Esophagus muscularis mucosa (tissue), 4 donors: ENCODE measurements around the gene CCDC91. TPM values are rescaled to one million over a fixed set of nuclear protein-coding genes. Genes with fewer than 3 reads are reported as not detected.

Experiments
- DNase-seq: peaks from one replicate; pipeline ENCODE4 v3.0.0-alpha.2; 2017; ENCODE audit errors: extremely low spot score
- H3K27ac ChIP-seq, 4 donors: fragments of 200-600 bp; sonication (generic); replicated peaks in 1 of 4; 1 replicate in 3 of 4; 2 replicates in 1 of 4; pipeline ENCODE4 v1.5.1; 2016 to 2019; ENCODE audit warnings: mild to moderate bottlenecking in 1 of 4
- H3K27me3 ChIP-seq, 4 donors: fragments of 200-600 bp; sonication (generic); one replicate each; pipeline versions ENCODE4 v1.5.1 to v1.6.0; 2016 to 2019
- H3K36me3 ChIP-seq, 4 donors: fragments of 200-600 bp; sonication (generic); one replicate each; pipeline ENCODE4 v1.5.1; 2016 to 2019
- H3K4me1 ChIP-seq, 4 donors: fragments of 200-600 bp; sonication (generic); one replicate each; pipeline ENCODE4 v1.5.1; 2016 to 2019
- H3K4me3 ChIP-seq, 4 donors: fragments of 200-600 bp; sonication (generic); 1 replicate in 2 of 4; 2 replicates in 2 of 4; pipeline ENCODE4 v1.5.1; 2016 to 2019; ENCODE audit warnings: mild to moderate bottlenecking in 4 of 4, moderate library complexity in 1 of 4
- H3K9me3 ChIP-seq, 4 donors: fragments of 200-600 bp; sonication (generic); 1 replicate in 3 of 4; 2 replicates in 1 of 4; pipeline ENCODE4 v1.5.1; 2016 to 2019
- EP300 ChIP-seq: sonication (generic); formaldehyde crosslinking; IDR thresholded peaks from one replicate; pipeline ENCODE4 v1.6.1; 2017; ENCODE audit warnings: antibody characterized with exemption
- POLR2A ChIP-seq: fragments of 450-650 bp; IDR thresholded peaks from one replicate; pipeline ENCODE4 v1.6.1; 2017; ENCODE audit warnings: antibody characterized with exemption, moderate library complexity, mild to moderate bottlenecking, low read depth
- POLR2AphosphoS5 ChIP-seq, 2 donors: sonication (generic); formaldehyde crosslinking; IDR thresholded peaks; one replicate each; pipeline ENCODE4 v1.6.1; 2017; ENCODE audit warnings: antibody characterized with exemption in 2 of 2
- WGBS: methylation state at CpG from one replicate; pipeline ENCODE4 v1.1.5; 2018; 5-methylcytosine and 5-hydroxymethylcytosine counted together
- intact Hi-C: fragments of 100-400 bp; cut with DNase I; formaldehyde crosslinking; loops from one replicate; pipeline ENCODE4 v1.15.1; 2023
- total RNA-seq, 4 donors: library from RNA; depleted of rRNA; stranded (reverse); fragments of >200 nt; gene quantifications; one replicate each; pipeline versions ENCODE4 v1.1.0 to v1.2.1, GENCODE V29; 2016
- TF ChIP-seq, protein P1 (sequence below), 3 experiments: fragments of 200-600 bp in 2 of 3; fragments of 450-650 bp in 1 of 3; sonication (generic) in 2 of 3; IDR thresholded peaks; one replicate each; pipeline ENCODE4 v1.5.1; 2017 to 2019; ENCODE audit warnings: antibody characterized with exemption in 3 of 3, mild to moderate bottlenecking in 2 of 3, moderate library complexity in 1 of 3

Gene CCDC91
- total RNA-seq, 4 donors from 2014 or later = 51.1 to 76.4 (median 59.0) TPM

DNA sequence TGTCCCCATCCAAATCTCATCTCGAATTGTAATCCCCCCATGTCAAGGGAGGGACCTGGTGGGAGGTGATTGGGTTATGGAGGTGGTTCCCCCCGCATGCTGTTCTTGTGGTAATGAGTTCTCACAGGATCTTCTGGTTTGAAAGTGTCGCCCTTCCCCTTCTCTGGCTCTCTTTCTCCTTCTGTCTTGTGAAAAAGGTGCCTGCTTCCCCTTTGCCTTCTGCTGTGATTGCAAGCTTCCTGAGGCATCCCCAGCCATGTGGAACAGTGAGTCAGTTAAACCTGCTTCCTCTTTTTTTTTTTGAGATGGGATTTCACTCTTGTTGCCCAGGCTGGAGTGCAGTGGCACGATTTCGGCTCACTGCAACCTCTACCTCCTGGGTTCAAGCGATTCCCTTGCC, 104.0 kb downstream of the CCDC91 start:
- no peaks in the 10 kb centered on the region for H3K4me1 ChIP-seq

DNA sequence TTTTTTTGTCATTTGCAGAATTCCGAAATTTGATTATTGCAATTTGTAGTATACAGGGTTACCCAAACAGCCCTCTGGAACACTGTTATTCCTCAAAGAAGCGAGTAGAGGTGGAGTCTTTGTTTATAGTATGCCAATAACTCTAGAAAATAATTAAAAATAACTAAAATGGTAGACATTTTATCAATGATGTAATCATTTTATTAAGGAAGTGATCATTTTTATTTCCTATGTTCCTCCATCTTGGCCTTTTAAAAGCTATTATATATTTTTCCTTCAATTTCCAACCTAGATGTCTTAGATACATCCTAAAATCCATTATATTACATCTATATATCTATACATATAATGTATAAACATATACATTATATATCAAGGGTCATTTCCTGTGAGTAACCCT, 106.0 kb downstream of the CCDC91 start:
- Histone ChIP-seq H3K36me3 (no peaks in the 10 kb centered on the region), H3K27ac (no peak overlapping the region), H3K9me3 (peaks cover 0 to 4% (median 0%) of the 10 kb centered on the region in 4 donors), H3K4me3 (no peak overlapping the region), H3K27me3 (no peaks in the 10 kb centered on the region), H3K4me1 (no peaks in the 10 kb centered on the region)
- 75% methylated on average over 2 of the region's 2 CpGs for WGBS
- no peak for DNase-seq
- TF ChIP-seq POLR2A = no peak
- no peak for TF ChIP-seq POLR2AphosphoS5 (IDR thresholded peaks at IDR 0.05)
- TF ChIP-seq, protein P1, sequence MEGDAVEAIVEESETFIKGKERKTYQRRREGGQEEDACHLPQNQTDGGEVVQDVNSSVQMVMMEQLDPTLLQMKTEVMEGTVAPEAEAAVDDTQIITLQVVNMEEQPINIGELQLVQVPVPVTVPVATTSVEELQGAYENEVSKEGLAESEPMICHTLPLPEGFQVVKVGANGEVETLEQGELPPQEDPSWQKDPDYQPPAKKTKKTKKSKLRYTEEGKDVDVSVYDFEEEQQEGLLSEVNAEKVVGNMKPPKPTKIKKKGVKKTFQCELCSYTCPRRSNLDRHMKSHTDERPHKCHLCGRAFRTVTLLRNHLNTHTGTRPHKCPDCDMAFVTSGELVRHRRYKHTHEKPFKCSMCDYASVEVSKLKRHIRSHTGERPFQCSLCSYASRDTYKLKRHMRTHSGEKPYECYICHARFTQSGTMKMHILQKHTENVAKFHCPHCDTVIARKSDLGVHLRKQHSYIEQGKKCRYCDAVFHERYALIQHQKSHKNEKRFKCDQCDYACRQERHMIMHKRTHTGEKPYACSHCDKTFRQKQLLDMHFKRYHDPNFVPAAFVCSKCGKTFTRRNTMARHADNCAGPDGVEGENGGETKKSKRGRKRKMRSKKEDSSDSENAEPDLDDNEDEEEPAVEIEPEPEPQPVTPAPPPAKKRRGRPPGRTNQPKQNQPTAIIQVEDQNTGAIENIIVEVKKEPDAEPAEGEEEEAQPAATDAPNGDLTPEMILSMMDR (IDR thresholded peaks at IDR 0.05) = no peak
- no peak for TF ChIP-seq EP300
- intact Hi-C loops = no loop called here

More for the DNA sequence above, 104.0 kb downstream of the CCDC91 start:
- WGBS = 86% methylated on average over 6 of the region's 6 CpGs
- H3K9me3 ChIP-seq = peaks cover 0 to 22% (median 17%) of the 10 kb centered on the region in 4 donors
- H3K4me3 ChIP-seq = no peak overlapping the region
- H3K36me3 ChIP-seq = no peaks in the 10 kb centered on the region
- no peak overlapping the region for H3K27ac ChIP-seq
- no peak for DNase-seq
- intact Hi-C loops = no loop called here
- TF ChIP-seq, protein P1 (IDR thresholded peaks at IDR 0.05) = no peak
- no peaks in the 10 kb centered on the region for H3K27me3 ChIP-seq

DNA sequence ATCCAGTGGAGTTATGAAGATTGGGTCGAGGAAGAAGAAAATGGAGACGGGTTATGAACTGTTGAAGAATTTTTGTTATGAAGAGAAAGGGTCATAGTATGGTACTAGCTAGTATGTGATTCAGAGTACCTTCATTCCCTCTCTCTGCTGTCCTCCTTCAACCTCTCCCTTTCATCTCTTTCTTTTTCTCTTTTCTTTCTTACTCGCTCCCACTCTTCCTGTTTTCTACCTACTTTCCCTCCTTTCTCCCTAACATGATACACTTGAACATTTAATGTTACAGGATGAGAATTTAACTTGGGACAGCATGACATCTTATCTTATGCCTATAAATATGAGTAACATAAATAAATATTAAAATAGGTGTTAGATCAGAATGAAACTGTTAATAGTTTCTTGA, 112.9 kb downstream of the CCDC91 start:
- H3K4me3 ChIP-seq = no peak overlapping the region
- H3K9me3 ChIP-seq = no peaks in the 10 kb centered on the region
- H3K4me1 ChIP-seq = no peaks in the 10 kb centered on the region
- TF ChIP-seq EP300 (no peak), POLR2AphosphoS5 (IDR thresholded peaks at IDR 0.05) (no peak), POLR2A (no peak)
- TF ChIP-seq, protein P1 (IDR thresholded peaks at IDR 0.05) = no peak
- intact Hi-C loops = no loop called here
- no peak overlapping the region for H3K27ac ChIP-seq
- 96% methylated on average over 3 of the region's 3 CpGs for WGBS
- no peaks in the 10 kb centered on the region for H3K27me3 ChIP-seq
- H3K36me3 ChIP-seq = peaks cover 0 to 6% (median 2%) of the 10 kb centered on the region in 4 donors
- no peak for DNase-seq

DNA sequence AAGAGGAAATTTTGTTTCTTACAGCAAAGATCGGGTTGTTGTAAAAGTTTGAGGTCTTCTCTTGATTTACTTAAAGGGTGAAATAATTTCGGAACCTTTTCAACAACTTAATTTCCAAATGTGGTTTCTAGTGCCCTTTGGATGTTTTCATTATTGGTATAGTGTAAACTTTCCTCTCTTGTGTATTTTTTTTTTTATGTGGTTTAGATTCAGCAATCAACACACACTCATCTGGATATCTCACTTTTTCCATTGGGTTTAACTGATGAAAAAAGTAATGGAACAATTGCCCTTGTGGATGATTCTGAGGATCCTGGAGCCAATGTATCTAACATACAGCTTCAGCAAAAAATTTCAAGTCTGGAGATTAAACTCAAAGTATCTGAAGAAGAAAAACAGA, 116.3 kb downstream of the CCDC91 start:
- H3K27me3 ChIP-seq = no peaks in the 10 kb centered on the region
- no peak overlapping the region for H3K4me3 ChIP-seq
- no peaks in the 10 kb centered on the region for H3K9me3 ChIP-seq
- 76% methylated on average over 2 of the region's 2 CpGs for WGBS
- intact Hi-C loops = no loop called here
- no peak for DNase-seq
- H3K4me1 ChIP-seq = no peaks in the 10 kb centered on the region
- TF ChIP-seq POLR2AphosphoS5 (IDR thresholded peaks at IDR 0.05) (no peak), EP300 (no peak), POLR2A (no peak)
- TF ChIP-seq, protein P1 (IDR thresholded peaks at IDR 0.05) = no peak
- H3K36me3 ChIP-seq = peaks cover 0 to 27% (median 6%) of the 10 kb centered on the region in 4 donors
- no peak overlapping the region for H3K27ac ChIP-seq

DNA sequence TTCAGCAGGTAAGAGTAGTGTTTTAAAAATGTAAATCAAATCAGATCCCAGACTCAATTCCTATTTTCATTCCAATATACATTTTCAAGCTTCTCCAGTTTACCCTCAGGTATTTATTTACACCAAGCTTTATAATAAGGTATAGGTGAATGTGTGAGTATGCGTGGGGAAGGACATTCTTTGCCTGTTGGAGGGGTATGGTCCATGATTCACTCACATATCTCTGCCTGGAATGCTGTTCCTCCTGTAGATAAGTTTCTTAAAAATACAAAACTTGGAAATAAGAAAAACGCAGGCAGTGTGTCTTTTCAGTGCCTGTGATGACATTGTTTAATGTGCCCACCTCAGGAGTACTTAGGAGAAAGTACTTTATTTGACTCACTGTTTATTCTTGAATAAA, 118.6 kb downstream of the CCDC91 start:
- intact Hi-C loops = no loop called here
- Histone ChIP-seq H3K4me1 (peaks cover 0 to 10% (median 5%) of the 10 kb centered on the region in 4 donors), H3K36me3 (peaks cover 0 to 27% (median 6%) of the 10 kb centered on the region in 4 donors), H3K27me3 (no peaks in the 10 kb centered on the region), H3K27ac (no peak overlapping the region), H3K9me3 (no peaks in the 10 kb centered on the region), H3K4me3 (no peak overlapping the region)
- TF ChIP-seq POLR2AphosphoS5 (IDR thresholded peaks at IDR 0.05) (no peak), EP300 (no peak), POLR2A (no peak)
- TF ChIP-seq, protein P1 (IDR thresholded peaks at IDR 0.05) = no peak
- no peak for DNase-seq
- 87% methylated on average over 2 of the region's 2 CpGs for WGBS
